GM21390 (cell line): ENCODE measurements around the gene KCTD1.

Experiments
- ATAC-seq: cut with Tn5 transposase; IDR thresholded peaks from one replicate; pipeline ENCODE4 v1.9.1; 2021; ENCODE audit not compliant: unreplicated experiment

Gene KCTD1

DNA sequence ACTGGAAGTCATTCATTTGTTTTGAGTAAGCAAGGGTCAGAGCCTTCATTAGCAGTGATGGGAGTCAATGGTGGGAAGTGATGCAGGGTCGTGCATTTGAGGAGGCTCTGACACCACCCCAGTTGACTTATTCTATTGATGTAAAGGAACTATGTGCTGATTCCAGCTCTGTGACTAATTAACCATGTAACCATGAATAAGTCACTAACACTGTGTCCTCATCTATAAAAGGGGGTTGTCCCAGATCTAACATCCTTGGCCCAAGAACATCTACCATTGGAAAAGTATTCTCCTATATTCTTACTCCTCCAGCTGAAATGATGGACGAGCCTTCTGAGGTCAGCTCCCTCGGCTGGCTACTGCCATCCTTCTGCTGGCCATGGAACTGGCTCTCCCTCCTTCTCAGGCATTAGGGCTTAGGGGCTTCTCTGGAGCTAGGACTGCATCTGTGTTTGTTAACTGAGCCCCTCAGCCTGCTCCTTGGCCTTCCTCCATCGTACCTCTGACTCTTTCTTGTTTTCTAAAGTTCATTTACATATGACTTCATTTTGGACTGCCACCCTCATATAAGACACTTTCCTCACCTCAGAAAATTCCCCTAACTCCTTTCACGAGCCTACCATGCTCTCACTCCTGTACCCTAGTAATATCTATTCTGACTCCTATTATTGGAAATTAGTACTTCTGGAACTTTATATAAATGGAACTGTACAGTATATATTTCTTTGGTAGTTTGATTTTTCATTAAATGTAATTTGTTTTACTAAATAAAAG lies 115.5 kb downstream of the KCTD1 start:
- no peak for ATAC-seq

DNA sequence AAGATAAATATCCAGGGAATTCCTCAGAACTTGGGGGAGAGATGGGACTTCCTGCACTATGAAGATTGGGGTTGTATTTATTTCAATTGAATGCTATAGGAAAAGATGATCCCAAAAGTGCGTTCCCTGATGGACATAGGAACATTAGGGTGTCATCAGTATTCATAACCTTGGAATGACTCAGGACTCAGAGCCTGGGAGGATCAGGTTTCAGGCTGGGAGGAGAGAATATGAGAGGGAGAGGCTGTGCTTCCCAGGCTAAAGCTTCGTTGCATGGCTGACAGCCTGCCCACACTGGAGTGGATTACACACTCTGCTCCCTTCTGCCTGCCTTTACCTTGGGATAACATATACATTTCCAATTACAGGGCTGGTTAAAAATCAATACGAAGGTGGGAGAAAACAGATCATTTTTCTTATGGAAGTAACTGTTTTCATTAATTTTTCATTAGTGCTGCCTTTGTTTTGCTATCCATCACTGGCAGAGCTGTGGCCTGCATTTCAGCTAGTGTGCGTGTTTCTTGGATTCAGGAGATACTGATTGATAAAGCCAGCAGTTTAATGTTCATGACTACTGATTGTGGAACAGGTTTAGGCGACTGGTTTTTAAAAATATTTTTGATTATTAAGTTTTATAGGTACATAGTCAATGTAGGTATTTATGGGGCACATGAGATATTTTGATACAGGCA lies 118.7 kb downstream of the KCTD1 start:
- no peak for ATAC-seq

DNA sequence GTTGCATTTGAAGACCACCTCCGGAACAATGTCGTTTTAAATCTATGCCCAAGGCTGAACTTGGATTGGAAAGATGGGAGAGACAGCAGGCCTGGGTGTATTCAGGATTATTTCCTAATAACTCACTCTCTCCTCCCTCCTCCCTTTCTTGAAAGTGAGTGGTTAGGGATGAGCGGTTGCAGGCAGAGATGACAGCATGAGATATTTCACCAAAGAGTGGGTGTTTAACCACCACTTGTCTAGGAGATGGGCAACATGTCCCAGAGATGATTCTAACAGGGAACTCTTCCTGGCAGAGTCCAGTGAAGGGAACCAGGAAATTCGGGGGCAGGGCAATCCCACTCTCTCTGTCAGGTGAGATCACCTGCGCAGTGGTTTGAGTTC lies 123.2 kb downstream of the KCTD1 start:
- ATAC-seq: no peak

DNA sequence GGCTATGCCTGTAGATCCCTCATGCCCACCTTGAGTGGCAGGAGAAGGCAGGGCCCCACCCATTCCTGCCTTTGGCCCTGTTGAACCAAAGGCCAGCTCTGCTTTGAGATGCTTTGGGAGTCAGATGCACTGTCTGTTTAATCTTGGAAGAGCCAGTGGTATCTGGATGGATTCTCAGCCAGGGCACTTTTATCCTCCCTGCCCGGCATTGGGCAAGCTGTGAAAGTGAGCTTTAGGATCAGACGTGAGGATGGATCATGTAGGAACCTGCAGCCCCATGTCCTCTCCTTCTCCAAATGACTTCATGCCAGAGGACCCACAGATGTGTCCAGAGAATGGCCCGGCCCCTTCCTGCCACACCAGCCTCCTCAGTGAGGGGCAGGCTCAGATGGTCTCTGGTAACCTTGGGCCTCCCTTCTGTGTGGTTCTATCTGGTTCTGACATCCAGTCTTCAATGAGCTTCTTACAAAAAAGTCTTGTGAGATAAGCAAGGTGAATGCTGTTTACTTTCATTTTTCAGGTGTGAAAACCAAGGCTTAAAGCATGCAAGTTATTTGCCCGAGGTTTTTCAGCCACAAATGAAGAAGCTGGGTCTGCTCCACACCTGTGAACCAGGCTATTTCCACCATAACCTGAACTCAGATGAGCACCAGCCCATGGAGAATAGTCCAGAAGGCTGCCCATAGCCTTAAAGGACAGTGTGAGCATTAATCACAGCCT lies 123.8 kb downstream of the KCTD1 start:
- ATAC-seq: peak; percentile 40

DNA sequence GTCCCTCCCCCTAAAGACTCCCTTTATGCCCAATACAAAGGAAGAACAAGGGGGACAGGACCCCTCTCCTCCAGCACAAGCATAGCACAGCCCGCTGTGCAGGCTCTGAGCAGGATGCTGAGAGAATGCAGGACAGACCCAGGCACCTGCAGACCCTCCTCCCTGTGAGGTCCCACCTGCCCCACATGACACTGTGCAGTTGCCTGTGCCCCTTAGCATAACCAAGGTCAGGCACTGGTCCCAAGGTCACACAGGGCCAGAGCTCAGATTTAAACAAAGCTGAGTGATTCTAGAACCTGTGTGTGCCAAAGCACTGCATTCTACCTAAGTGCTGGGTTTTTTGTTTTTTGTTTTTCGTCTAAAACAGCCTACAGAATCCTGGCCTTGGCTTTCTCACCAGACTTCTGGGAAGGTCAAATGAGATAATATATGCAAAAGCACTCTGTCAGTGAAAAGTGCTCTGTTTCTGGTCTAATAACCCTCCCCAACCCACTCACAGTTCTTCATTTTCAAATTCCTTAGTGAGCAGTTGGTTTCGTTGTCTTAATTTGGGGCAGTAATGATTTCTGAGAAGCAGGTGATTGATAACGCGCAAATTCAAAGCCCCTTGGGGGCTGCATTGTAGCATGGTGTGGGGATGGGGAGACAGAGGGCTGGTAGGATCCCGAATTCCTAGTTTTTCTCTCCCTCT lies 125.7 kb downstream of the KCTD1 start:
- peak; percentile 85 for ATAC-seq

DNA sequence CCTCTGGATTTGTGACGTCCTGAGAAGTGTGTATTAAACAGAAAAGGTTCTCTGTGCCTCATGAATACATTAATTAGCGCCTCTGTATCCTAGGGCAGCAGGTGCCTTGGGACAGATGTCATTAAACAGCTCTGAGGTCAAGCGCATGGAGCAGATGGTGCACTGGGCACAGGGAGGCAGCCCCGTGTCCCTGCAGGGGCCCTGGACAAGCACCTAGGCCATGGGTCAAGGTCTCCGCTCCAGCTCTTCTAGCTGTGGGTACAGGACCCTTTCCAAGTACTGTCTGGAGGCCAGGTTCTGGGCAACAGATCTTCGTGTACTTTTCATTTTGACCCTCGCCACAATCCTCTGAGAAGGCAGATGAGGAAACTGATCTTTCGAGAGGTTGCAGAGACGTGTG lies 126.4 kb downstream of the KCTD1 start:
- ATAC-seq: no peak

DNA sequence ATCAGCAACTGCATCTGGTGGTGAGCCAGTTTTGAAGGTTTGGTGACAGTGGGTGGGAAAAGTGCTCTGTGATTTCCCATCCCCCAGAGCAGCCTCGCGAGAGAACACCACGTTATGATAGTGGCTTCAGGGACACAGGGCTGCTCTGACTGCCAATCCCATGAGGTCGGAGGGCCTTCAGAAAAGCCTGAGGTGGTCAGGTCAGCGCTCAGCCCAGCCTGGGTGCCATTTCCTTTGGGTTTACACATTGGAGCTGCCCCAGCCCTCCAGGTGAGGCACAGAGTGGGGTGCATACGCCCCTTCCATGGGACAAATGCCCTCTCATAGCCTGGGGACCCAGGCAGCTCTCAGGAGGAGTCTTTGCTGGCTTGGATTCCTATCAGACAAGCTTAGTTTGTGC lies 126.8 kb downstream of the KCTD1 start:
- ATAC-seq: no peak

DNA sequence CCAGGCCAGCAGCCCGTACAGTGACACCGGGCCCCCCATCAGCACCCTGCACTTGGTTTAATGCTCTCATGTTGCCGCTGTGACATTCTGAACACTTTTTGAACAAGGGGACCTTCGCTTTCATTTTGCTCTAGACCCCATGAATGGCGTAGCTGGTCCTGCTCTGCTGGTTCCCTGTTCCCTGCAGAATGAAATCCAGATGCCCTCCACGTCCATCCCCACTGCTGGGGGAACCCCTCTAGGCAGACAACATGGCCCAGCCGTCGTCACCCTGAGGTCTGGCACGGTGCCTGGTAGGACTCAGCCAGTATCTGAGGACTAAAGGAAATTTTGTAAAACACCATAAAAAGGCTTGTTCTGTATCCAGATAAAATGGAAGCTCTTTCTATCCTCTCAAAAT lies 128.6 kb downstream of the KCTD1 start:
- ATAC-seq: no peak

DNA sequence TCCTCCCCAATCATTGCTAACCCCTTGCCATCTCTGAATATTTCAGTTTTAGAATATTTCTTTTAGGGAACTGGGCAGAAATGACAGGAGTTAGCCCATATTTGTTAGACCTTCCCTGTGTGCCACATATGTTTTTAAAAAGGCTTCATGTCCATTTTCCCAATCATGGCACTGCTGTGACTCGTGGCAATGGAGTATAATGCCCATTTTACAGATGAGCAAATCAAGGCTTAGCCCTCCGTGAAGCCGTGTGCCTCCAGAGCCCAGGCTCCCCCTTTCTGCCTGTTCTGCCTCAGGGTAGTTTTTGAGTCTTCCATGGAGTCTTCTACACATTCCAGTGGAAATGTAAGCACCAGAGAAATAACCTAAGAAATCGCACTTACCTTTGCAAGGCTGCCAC lies 130.1 kb downstream of the KCTD1 start:
- no peak for ATAC-seq

DNA sequence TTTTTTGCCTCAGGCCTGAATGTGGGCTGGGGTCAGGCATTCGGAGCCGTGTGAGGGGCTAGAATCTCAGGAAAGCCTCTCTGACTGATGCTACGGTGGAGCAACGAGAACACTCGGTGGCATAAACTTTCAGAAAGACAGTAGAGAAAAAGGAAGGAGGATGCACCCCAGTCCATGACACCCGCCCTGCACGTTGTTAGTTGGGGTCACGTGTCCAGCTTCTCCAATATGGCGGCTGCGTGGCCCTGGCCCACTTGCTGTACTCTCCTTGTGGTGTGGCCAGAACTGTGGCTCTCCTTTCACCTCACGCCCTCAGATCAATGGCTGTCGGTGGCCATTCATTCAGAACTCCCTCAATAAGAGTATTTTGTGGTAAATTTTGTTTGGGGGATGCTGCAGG lies 131.2 kb downstream of the KCTD1 start:
- ATAC-seq: no peak

DNA sequence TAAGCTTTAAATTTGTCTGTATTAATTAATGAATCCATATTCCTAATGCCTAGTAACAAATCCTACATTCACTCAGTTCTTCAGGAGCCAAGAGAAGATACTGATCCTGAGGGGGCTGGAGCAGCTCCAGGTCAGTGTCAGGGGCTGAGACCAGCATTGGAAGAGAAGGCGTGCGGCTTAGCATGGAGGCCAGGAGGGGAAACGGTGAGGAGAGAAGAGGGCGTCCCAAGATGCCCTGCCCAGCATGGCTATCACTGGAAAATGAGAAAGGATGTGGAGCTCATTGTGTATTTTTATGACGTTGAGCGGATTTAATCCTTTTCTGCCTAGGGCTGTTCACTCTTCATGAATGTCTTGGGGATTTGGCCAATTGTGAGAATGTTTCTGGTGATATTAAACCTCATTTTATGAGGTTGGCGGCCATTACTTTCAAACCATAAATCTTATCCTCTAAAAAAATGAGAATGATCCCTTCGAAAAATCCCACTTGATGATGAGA lies 131.7 kb downstream of the KCTD1 start:
- ATAC-seq: no peak

DNA sequence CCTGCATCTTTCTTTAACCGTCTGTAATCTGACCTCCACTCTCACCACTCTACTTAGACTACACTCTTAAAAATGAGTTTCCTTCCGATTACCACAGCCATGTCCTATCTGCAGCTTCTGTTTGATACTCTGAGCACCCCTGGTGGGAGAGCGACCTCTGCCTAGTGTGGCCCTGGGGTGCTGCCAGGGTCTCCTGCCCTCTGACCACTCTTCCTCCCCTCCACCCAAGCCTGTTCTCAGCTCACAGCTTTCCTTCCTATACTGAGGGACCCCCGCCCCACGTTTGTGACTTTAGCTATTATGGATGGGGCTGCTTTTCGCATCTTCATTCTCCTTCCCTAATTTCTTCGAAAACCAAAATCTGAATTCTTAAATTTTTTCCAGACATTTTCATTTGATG lies 132.7 kb downstream of the KCTD1 start:
- no peak for ATAC-seq

DNA sequence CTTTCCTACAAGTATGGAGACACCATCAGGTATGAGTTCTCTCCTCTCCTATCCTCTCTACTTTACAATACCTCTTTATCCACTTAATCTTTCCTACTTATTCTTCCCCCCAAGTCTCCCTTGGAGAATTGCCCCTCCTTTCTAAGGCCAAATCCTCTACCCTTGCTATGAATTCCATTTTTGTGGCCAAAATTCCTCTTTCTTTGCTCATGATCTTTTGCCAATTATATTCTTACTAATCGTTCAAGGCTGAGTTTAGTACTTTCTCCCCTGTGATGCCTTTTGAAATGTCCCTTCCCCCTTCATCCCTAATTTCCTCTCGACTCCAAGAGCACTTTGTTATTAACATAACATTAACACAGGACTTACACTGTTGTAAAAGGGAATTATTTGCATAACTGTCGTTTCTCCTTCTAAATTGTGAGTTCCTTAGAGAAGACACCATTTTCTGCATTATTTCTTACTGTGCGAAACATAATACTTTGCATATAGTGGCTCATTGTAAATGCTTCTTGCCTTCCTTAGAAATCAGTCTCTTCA lies 133.4 kb downstream of the KCTD1 start:
- no peak for ATAC-seq

DNA sequence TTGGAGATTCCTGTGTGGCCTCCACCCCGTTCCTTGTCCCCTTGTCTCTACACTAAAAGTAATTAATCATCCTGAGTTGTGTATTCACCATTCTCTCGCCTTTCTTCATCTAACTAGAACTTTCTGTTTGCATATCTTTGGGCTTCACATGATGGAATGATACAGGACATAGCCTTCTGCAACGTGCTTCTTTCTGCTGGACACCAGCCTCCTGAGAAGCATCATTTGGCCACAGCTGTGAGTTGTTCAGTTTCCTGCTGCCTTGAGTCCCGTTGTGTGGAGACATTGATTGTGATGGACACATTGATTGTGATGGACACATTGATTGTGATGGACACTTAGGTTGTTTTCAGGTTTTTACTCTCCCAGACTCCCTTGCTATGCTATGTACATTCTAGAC lies 139.3 kb downstream of the KCTD1 start:
- ATAC-seq: no peak

DNA sequence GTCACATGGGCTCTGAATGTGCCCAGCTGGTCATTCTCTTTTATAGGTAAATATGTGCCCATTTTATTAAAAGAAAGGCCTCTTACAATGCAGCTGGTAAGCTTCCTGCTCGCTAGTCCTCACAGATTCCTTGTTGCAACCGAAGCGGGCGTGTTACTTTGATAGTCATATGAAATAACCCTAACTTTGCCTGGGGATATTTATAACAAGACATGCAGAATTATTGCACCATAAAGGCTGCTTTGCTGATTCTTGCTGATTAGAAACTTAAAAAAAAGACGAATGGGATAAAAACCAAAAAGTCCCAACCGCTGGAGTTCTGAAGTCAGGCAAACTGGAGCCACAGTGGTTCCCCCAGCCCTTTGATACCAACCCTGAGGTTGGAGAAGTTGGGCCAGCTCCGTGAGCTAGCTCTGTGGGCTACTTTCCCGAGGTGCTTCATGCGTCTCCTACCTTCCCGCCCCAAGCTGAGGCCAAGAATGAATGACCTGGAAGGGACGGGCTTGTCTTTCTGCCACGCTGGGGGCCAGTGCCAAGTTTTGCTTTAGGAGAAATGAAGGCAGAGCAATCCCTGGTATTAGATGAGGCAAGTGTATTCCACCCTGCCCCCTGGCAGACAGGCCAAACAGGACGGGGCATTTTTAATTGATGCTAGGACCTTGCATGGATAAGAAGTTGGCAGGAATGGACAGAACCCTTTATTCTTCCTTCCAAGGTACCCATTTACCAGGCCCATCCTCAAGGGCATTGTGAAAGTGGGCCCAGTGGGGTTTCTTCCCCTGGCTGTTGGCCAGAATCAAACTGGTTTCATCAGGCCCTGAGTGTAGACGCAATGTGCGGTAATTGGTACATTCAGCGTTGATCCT lies 140.4 kb downstream of the KCTD1 start:
- no peak for ATAC-seq

DNA sequence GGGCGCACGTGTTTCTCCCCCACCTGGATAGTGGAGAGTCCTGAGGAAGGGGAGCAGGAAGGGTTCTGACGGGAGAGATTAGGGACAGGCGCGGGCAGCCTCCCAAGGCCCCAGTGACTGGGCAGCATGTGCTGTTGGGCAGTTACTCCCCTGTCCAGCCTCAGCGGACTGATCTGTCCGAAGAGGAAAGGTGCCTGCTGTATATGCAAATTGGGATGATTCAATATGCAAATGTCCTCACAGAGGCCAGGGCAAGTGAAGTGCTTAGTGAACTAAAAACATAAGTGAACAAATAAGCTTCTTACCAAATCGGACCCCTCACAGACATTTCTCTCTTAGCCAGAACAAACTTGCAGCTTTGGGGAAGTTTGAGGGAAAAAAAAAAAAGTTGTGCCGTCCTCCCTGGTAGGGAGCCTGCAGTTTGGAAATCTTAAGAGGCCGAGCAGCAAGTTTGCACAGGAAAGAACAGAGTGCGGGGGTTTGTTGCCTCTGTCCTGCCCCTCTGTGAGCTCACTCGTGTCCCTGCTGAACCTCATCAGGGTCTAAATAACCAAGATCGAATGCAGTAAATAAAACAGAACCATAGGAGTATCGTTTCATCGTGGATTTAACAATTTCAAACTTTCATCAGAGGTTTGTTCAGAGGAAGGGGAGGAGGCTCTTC lies 141.4 kb downstream of the KCTD1 start:
- no peak for ATAC-seq

DNA sequence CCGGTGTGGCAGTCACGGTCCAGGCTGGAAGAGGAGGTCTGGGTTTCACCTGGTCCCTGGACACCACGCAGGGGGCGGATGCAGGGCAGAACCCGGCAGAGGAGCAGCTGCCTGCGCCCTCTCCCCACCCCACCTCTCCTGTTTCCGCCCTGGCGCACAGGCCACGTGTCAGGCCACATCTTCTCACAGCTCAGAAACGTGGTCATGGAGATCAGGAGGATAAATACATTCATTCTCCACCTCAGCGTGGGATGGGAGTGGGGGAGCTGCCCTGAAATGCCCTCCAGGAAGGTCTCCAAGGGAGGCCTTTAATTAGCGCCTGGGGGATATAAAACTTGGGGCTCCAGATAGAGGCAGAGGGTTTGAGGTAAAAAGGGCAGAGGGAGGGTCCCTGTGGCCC lies 142.0 kb downstream of the KCTD1 start:
- ATAC-seq: no peak

DNA sequence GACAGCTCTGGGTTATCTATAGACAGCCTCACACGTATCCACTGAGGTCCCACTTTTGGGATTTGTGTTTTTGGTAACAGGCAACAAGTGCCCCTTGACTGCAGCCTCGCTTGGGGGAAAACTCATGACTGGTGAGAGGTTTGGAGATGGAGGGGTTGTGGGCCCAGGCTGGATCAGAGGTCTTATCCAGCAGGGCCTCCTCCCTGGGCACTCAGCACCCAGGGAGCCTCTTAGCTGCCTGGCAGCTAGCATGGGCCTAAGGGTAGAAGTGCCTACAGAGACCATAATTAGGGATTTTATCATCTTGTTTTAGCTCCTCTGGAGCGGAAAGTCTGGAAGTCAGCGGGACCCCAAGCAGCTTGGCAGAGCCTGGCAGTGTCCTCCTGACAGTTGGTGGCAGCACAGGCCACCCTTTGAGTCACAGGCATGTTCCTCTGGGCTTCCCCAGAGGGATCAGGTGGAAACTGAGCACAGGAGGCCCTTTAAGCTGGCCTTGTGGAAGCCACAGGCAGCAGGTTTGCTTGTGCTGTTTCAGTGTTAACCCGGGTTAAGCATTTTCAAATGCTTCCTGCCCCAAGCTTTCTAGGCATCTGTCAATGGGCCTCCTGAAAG lies 143.1 kb downstream of the KCTD1 start:
- ATAC-seq: peak; percentile 82
